HG03135 (cell line): Measurements from ENCODE around the gene CTNNA1.
"Not testable (repeated sequence)": the region's sequence is repeated elsewhere in the genome, so short reads cannot be mapped to it uniquely, and the experiment has no call there.

ENCODE experiments used
- ATAC-seq: cut with Tn5 transposase; IDR thresholded peaks from one replicate; pipeline ENCODE4 v1.9.1; 2021; ENCODE audit warnings: mild to moderate bottlenecking, moderate library complexity; ENCODE audit not compliant: unreplicated experiment

Gene CTNNA1

GRCh38 chr5:138805096-138805495 lies 51.9 kb downstream of the CTNNA1 start:
- ATAC-seq = no peak

DNA sequence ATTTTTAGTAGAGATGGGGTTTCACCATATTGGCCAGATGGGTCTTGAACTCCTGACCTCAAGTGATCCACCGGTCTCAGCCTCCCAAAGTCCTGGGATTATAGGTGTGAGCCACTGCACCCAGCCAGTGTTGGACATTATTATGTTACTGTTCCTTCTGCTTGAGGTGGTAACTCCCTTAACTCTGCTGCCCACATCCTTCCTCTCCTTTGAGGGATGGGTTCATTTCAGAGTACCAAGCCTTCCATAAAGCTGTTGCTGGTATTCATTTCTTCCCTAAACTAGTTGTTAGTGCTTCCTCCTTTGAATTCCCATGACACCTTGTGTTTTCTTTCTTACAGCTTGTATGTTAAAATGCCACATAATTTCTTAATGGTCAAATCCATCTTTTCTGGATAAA lies 54.0 kb downstream of the CTNNA1 start:
- no peak for ATAC-seq

GRCh38 chr5:138809391-138809790 lies 56.2 kb downstream of the CTNNA1 start:
- ATAC-seq = no peak

DNA sequence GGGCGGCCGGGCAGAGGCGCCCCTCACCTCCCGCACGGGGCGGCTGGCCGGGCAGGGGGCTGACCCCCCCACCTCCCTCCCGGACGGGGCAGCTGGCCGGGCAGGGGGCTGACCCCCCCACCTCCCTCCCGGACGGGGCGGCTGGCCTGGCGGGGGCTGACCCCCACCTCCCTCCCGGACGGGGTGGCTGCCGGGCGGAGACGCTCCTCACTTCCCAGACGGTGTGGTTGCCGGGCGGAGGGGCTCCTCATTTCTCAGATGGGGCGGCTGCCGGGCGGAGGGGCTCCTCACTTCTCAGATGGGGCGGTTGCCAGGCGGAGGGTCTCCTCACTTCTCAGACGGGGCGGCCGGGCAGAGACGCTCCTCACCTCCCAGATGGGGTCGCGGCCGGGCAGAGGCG lies 57.6 kb downstream of the CTNNA1 start:
- ATAC-seq = not testable (repeated sequence)

GRCh38 chr5:138815529-138815928 lies 62.3 kb downstream of the CTNNA1 start:
- no peak for ATAC-seq

DNA sequence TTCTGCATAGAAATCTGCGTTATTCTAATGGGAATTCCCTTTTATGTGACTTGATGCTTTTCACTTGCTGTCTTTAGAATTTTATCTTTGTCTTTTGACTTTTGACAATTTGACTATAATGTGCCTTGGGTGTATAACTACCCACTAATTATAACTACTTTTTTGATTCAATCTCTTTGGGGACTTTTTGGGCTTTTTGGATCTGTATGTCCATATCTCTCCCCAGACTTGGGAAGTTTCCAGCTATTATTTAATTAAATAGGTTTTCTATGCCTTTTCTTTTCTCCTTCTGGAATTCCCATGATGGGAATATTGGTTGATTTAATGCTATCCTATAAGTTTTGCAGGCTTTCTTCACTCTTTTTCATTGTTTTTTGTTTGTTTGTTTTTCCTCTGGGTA lies 64.0 kb downstream of the CTNNA1 start:
- ATAC-seq = no peak

DNA sequence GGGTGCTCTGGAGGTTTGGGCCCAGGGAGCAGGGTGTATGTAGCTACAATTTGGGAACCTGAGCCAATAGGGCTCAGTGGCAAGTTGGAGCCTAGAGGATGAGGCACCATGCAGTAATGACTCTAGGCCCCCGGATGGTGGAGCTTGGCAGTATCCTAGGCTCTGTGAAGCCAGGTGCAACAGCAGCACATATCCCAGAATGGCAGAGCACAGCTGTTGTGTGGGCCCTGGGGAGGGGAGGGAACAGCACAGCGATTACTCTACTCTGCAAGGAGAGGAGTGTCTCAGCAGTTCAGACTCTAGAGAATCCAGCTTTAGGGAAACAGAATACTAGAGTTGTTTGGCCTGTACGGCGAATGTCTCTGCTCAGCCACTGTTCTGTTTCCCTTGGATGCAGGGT lies 65.9 kb downstream of the CTNNA1 start:
- ATAC-seq = no peak

DNA sequence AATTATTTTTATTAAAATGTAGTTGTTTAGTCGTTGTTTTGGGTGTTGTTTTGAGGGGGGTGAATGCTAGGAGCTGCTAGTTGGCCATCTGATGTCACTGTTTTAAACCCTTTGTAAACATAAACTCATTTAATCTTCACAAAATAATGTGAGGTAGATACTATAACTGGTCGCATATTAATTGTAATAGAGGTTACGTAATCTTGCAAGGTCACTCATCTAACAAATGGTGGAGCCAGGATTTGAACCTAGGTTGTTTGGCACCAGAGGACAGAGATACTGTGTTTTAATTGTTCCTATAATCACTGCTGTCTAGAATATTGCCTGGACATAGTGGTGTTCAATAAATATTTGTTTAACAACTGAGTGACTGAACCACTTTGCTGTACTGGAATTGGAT lies 67.5 kb downstream of the CTNNA1 start:
- ATAC-seq = no peak

DNA sequence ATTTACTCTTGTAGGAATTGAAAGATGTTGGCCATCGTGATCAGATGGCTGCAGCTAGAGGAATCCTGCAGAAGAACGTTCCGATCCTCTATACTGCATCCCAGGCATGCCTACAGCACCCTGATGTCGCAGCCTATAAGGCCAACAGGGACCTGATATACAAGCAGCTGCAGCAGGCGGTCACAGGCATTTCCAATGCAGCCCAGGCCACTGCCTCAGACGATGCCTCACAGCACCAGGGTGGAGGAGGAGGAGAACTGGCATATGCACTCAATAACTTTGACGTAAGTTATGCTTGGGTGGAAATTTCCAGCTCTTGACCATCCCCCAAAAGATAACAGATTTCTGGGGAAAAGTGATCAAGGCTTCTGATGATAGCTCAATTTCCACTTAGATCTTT lies 71.3 kb downstream of the CTNNA1 start:
- no peak for ATAC-seq

DNA sequence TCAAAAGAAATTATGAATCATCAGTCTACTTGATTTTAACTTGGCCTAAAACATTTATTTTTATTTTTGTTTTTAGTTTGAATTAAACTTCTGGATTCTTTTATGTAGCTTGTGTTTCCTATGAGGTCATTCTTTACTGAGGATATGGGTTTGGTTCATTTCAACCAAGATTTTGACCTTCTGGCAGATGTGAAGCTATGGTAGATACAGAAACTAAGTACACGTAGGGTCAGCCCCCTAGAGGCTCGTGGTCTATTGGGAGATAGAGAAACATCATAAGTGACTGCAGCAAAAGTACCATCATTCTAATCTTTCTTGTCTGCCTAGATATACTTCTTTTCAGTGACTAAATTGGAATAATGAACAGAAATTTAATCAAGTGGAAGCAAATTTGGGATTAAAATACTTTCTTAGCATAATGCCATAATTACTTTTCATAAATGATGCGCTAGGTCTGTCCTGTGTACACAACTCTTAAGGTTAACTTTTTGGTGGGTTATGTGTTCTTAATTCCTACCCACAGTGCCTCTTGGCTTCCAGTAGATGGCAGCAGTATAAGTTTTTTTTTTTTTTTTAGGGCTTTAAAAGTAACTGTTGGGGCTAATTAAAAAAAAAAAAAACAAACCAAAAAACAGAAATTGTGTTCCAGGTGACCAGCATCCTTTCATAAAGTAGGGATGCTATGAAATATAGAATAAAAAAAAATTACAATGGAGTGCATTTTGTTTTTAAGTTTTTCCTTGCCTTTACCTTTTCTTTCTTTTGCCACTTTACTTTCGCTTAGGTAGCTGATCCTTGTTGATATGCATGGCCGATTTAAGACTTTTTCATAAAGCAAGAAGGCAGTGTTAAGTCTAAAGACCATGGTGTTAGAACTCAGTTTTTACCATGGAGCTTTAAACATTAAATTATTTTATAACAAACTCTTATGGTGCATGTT lies 72.0 kb downstream of the CTNNA1 start:
- ATAC-seq = no peak

GRCh38 chr5:138828556-138828955 lies 75.3 kb downstream of the CTNNA1 start:
- ATAC-seq = no peak

GRCh38 chr5:138829341-138829740 lies 76.1 kb downstream of the CTNNA1 start:
- ATAC-seq = no peak

- ATAC-seq = no peak
Measured at GRCh38 chr5:138831703-138832102, 78.5 kb downstream of the CTNNA1 start.

GRCh38 chr5:138832218-138832617 lies 79.0 kb downstream of the CTNNA1 start:
- no peak for ATAC-seq

DNA sequence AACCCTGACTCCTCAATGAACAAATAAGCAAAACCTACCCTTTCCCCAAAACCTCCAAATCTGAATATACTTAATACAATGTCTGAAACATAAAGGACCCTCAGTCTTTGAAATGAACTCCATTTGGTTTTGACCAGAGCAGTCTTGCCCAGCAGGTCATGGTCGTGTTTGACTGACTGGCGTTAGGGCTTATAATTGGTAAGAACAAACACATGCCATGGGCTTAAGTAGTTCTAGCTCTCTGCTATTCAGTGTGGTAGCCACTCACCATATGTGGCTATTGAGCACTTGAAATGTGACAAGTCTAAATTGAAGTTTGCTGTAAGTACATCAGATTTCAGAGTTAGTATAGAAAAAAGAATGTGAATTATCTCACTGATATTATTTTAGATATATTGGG lies 79.9 kb downstream of the CTNNA1 start:
- no peak for ATAC-seq

DNA sequence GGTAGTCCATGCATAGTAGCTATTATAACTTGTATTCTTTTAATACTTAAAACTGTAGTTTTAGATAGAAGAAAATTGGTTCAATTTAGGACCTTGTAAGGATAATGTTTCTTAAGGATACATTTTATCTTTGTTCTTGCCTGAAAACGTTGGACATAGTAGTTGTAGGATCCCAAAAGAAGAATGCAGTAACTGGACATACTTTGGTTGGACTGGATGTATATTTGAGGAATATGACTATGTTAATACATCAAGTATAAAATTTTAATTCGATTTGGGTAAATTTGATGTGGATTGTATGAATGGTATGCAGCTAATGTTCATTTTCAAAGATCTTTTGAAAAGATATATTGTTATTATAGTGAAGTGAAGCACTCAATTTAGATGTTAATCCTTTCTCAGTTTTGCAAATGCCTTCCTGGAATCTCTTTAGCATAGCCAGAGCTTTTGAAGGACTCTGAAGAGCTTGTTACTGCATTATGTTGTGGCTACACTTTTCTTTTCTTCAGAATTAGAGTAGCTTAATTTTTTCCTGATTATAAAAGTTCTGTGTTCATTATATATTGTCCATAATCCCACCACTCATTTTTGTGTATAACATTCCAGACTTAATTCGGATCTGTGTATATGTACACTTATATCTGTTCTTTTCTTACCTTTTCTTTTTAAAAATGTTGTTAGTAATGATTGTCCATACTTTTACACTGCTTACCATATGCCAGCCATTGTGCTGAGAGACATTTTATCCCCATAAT lies 80.7 kb downstream of the CTNNA1 start:
- no peak for ATAC-seq

GRCh38 chr5:138834853-138835252 lies 81.6 kb downstream of the CTNNA1 start:
- ATAC-seq = not testable (repeated sequence)

DNA sequence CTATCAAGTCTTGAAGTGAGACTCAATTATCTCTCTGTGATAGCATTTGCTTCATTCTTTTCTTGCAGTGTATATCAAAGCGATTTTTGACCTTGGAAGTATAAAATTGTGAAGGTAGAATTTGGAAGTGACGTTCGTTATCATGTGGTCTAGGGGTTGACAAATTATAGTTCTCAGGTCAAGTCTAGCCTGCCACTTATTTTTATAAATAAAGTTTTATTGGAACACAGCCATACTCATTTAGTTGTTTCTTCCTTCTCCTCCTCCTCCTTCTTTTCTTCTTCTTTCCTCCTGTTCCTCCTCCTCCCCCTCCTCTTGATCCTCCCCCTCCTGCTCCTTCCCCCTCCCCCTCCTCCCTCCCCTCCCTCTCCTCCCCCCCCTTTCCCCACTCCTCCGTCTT lies 83.9 kb downstream of the CTNNA1 start:
- no peak for ATAC-seq

DNA sequence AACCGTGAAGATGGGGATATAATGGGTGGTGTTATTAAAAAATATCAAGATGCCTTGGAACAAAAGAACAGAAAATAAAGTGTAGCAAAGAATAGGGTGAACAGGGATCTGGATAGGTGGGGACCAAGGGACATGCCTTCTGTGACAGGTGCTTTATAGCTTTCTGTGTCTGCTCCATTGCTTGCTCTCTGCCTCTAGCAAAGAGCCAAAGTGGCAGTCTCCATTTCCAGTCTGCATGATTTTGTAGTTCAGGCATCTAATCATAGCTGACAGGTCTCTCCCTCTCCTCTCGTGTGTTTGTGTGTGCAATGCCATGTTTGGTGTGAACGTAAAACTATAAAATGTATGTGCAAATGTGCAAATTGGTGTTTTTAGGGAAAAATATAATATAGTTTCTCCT lies 86.9 kb downstream of the CTNNA1 start:
- ATAC-seq = no peak

DNA sequence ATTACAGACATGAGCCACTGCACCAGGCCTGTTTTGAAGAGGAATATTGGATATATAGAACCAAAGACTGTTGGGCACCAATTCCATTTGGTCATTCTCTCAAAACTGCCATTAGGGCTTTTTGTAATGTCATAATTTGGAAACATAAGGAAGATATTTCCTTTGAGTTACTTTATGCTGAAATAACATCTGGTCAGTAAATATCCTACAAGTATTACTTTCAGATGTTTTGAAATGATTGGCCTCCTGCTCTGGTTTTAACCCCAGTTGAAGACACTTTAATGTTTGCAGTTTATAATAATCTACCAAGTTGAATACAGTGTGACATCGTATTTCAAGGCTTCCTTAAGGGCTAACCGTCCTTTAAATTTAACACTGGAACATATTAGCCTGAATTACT lies 88.3 kb downstream of the CTNNA1 start:
- no peak for ATAC-seq

DNA sequence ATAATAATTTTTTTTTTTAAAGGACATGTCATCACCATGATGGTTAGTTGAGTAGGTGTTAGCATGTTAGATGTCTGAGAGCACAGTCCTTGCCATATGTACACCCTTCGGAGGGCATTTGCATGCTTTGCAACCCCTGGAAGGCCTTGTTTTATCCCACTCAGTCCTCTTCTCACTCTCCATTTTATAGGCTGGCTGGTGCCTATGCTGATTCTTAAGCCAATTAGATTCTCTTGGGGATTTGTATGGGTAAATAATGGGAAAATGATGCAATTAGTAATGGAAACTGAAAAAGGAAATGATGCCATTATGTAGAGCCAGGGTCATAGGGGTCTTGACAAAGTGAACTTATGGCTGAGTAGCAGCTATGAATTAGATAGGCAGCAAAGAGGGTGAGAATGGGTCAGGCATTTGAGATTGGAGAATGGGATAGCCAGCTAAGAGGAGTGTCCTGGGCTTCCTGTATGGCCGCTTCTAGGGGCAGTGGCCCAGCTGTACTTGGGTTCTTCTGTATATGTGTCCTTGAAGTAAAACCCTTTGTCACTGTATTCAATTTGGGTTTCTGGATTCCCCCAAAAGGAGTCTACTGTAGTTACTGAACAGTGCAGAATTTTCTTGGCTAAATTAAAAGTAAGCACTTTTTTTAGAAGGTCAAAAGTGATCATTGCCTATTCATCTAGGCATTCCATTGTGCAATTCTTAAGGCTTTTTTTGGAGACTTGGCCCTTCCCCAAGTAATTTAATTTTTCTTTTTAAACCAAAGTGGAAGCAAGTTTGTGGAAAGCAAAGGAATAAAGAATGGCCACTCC lies 90.3 kb downstream of the CTNNA1 start:
- ATAC-seq = no peak
